SHP77 treated with DMSO at 0.1 percent for 48 hours (cell line): ENCODE measurements around the gene TTC12.
"Not testable (repeated sequence)": the region's sequence is repeated elsewhere in the genome, so short reads cannot be mapped to it uniquely, and the experiment has no call there.

Experiments used
- DNase-seq: peaks from one replicate; lab custom pipeline; 2025; lab: John Stamatoyannopoulos, UW

TTC12 gene

DNA sequence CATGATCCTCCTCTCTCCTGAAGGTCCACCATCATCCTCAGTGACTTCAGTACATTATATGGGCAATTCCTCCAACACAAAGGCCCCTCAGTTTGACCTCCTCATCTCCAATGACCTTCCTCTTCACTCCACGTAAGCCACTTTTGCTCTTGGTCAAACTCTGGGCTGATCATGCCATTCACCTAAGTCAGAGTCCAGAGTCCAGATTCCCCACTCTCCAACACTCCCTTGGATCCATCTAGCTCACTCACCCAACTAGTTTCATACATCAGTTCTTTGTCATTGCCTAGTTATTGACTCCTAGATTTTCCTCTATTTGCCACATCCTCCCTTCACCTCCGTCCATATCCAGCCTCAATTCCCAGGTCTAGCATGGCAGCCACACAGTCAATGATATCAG is 30.5 kb upstream of the TTC12 start:
- DNase-seq, result no peak

DNA sequence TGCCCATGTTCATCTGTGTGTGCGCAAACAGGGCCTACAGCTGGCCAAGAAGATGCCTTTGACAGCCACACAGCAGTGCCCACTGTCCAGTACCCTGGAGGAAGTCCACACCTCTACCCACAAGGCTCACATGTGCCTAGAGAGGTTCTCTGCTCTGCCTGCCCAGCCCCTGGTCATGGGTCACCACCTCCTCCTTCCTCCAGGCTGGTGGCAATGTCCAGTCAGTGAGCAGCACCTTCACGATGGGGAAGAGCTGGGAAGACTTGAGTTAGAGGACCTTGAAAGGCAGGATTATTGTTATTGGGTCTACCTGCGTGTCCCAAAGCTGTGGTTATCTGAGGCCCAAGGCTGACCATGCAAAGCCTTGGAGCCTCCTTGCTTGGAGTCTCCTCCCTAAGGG is 28.4 kb upstream of the TTC12 start:
- no peak for DNase-seq

DNA sequence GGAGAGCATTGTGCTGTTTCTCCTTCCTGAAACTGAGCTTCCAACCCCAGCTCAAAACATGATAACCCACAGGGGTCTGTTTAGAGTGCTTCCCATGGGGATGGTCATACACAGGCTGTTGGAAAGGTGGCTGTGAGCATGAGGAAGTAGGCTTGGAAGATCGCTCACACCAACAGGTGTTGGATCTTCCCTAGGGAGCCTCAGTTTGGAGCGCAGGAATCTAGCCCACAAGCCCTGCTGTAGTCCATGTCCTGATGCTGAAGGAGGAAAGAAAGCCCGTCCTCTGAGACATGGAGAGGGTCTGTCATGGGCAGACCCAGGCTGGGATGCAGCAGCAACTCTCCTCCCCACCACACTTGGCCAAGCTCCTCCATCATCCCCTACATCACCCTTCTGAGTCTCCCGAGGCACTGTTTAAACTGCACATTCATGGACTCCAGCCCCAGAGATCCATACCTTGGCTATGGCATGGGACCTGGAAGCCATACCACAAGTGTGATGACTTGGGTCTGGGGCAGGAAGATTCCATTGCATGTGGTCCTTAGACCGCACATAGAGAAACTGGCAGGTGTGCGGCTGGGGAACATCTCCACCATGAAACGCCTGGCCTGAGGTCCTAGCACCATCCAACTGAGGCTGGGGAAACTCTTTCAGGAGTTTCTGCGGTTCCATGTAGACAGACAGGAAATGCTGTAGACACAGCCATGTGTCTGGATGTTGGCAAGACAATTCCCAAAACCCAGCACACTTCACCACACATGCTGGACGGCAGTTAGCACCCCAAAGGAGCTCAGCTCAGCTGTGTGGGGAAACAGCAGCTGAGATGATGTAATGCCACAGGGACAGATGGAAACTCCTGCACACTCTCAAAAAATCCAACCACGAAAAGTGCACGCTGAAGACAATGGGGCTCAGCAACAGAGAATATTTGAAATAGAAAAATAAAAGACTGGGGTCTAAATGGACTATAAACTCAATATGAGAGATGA is 27.6 kb upstream of the TTC12 start:
- no peak for DNase-seq

DNA sequence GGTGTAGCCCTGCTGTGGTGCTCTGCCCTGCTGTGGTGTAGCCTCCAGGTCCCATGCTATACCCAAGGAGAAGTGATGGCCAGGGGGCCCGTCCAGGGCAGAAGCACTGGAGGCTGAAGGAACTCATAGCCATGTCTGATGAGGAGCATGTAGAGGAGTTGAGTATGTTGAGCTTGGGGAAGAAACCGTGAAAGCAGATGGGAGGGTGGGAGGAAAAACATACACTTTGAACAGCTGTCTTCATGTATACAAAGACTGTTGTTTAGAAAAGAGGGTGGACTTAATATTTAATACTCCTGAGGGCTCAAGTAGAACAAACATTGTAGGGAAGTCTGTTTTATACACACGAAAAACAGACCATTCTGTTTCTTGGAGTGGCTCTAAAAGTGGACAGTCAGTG is 26.6 kb upstream of the TTC12 start:
- DNase-seq, result no peak

- no peak for DNase-seq
These were observed 26.0 kb upstream of the TTC12 start for GRCh38 chr11:113288286-113288863.

DNA sequence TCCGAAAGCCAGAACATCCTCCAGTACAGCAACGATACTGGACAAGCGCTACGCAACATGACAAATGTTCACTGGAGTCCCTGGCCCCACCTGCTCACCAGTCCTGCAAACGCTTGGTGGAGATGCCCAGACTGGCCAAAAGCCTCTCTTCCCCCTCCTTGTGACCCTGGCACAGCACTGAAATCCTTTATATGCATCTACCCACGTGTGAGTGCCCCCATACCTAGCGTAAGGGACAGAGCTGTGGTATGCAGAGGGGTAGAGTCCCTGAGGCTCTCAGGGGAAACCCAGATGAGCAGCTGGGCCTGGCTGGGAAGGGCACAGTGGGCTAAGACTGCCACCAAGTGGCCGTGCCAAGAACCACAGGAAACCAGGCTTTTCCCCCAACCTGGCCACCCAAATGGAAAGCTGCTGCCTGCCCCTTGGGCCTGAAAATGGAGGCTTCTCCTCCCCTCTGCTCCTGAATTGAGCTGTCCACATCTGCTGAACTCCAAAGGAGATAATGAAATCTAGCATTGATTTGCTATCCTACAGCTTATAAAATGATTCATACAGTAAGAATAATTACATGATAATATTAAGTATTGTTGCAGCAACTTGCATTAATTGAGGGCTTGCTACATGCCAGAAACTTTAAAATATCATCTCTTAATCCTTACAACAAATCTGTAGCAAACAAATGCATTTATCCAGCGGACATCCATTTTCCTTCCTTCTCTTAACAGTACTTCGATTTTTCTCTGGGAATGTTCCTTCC is 24.8 kb upstream of the TTC12 start:
- peak; percentile 36 for DNase-seq

- no peak for DNase-seq
These were observed 20.4 kb upstream of the TTC12 start for GRCh38 chr11:113293936-113294335.

GRCh38 chr11:113295993-113296392 is 18.4 kb upstream of the TTC12 start:
- DNase-seq, result no peak

DNA sequence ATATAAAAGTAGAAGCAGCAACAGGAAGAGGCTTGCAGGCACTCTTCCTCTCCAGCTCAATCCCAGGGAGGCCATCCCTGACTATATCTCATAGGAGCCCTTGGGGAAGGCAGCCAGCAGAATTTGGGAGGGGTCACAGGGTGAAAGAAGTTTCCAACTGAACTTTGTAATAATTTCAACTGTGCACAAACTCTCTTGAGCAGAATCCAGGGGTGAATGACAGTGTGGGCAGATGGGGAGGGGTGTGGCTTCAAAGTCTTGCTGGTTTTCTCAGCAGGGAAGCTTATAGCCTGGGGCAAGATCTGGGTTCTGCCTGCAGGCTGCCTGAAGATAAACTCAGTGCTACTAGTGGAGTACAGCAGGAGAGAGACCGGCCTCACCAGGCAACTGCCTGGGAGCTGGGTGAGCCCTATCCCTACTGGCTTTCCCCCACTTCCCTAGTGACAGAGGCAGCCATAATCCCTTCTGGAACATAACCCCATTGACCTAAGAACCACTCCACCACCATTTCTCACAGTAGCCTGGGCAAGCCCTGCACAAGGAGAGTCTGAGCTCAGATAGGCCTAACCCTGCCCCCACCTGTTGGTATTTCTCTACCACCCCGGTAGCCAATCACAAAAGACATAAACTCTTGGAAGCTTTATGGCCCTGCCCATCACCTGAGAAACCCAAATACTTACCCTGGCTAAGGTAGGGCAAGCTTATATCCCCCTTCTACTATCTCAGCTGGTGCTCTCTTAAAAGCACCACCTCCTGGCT is 17.8 kb upstream of the TTC12 start:
- no peak for DNase-seq

DNA sequence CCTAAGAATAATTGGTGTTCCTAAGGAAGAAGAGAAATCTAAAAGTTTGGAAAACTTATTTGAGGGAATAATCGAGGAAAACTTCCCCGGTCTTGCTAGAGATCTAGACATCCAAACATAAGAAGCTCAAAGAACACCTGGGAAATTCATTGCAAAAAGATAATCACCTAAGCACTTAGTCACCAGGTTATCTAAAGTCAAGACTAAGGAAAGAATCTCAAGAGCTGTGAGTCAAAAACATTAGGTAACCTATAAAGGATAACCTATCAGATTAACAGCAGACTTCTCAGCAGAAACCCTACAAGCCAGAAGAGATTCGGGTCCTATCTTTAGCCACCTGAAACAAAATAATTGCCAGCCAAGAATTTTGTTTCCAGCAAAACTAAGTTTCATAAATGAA is 15.9 kb upstream of the TTC12 start:
- DNase-seq, result not testable (repeated sequence)

- no peak for DNase-seq
These were observed 9.5 kb upstream of the TTC12 start for GRCh38 chr11:113304916-113305315.

DNA sequence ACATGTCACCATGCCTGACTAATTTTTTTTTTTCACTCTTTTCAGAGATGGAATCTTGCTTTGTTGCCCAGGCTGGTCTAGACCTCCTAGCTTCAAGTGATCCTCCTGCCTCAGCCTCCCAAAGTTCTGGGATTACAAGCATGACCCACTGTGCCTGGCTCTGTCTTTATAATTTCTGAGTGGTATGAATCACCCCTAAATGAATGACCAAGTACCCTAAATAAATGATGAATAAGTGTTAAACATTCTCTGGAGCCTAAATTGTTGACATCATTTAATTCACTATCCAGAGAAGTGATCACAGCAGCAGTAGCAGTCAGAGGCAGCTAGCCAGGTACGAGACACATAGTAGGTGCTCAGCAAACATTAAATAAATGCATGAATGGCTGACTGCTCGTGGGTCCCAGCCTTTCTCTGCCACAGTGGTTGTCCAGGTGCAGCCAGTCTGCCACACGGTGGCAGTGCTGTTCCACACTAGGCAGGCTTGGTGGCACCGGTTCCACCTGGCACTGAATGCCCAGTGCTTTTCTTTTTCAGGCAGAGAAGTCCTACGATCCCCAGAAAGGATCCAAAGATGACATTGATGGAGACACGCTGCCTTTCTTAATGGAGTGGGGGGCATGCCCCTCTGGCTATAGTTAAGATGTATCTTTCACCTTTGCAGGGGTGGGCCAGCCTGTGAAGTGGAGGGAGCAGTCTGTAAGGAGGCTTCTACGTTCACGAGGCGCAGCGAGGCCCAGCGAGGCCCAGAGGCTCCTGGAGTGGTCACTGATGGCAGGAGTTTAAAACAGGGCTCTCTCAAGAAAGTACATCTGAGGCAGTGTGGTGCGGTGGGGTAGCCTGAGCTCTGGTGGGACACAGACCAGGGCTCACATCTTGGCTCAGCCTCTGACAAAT is 8.7 kb upstream of the TTC12 start:
- DNase-seq, result no peak

DNA sequence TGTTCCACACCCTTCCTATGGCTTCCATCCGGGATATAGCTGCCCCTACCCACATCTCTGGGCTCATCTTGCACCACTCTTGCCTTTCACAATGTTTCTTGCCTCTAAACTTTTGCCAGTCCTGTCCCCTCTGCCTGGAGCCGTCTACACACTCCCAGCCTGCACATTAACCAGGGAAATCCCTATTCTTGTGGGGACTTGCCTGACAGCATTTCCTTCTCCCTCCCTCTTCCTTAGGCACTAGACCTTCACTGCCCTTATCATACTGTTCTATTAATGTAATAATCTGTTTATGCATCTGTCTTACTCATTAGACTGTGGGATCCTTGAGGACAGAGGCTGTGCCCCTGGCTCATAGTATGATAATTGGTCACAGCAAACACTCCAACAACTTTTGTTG is 5.8 kb upstream of the TTC12 start:
- no peak for DNase-seq

DNA sequence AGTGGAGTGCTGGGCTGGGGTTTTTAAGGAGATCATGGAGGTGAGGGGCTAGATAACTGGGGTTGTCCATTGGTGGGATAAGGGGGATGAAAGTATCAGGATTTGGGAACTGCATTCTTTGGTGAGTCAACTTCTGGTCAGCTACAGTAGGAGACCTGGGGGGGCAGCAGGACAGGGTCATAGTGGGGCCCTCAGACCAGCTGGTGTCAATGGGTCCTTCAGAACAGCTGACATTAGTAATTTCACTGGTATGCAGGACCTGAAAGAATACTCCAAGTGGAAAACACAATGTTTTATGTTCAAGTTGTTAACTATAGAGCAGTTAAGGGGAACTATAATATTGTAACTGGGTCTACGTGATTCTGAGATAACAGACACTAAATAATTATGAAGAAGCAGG is 2.8 kb upstream of the TTC12 start:
- no peak for DNase-seq

GRCh38 chr11:113313601-113314000 is 782 bp upstream of the TTC12 start:
- DNase-seq, result no peak

GRCh38 chr11:113314065-113314388 is 356 bp upstream of the TTC12 start:
- no peak for DNase-seq

- no peak for DNase-seq
These were observed 1.4 kb downstream of the TTC12 start for GRCh38 chr11:113315811-113316210.

- no peak for DNase-seq
These were observed 1.9 kb downstream of the TTC12 start for GRCh38 chr11:113316256-113316655.

GRCh38 chr11:113317339-113317738 is 3.0 kb downstream of the TTC12 start:
- DNase-seq, result no peak

GRCh38 chr11:113319085-113319484 is 4.7 kb downstream of the TTC12 start:
- DNase-seq, result no peak

GRCh38 chr11:113322158-113322557 is 7.8 kb downstream of the TTC12 start:
- no peak for DNase-seq
